Globus pallidus (tissue), 1 donor: ENCODE measurements around the gene SLC24A4.

Experiments
- DNase-seq: peaks from one replicate; pipeline ENCODE4 v3.0.0-alpha.2; 2015; ENCODE audit warnings: low spot score

Gene SLC24A4

GRCh38 chr14:92323011-92323915, at the start of gene SLC24A4:
Gene SLC24A4, plus strand, starts transcription at chr14:92323165. Its CDS starts 666 bp downstream, at chr14:92323831.
- DNase-seq = peak; percentile 16

GRCh38 chr14:92273166-92273565, 49.8 kb upstream of the SLC24A4 start:
- DNase-seq = no peak

- DNase-seq = no peak
These were observed 48.9 kb upstream of the SLC24A4 start for GRCh38 chr14:92274055-92274454.

GRCh38 chr14:92276074-92276473, 46.9 kb upstream of the SLC24A4 start:
- DNase-seq = no peak

GRCh38 chr14:92277031-92277430, 45.9 kb upstream of the SLC24A4 start:
- no peak for DNase-seq

GRCh38 chr14:92280554-92281262, 42.3 kb upstream of the SLC24A4 start:
- DNase-seq = no peak

- DNase-seq = no peak
These were observed 40.3 kb upstream of the SLC24A4 start for GRCh38 chr14:92282669-92283068.

GRCh38 chr14:92285311-92285710, 37.7 kb upstream of the SLC24A4 start:
- DNase-seq = no peak

GRCh38 chr14:92287987-92288386, 35.0 kb upstream of the SLC24A4 start:
- DNase-seq = no peak

- no peak for DNase-seq
These were observed 33.8 kb upstream of the SLC24A4 start for GRCh38 chr14:92288994-92289660.

GRCh38 chr14:92292673-92293072, 30.3 kb upstream of the SLC24A4 start:
- DNase-seq = no peak

- no peak for DNase-seq
These were observed 28.5 kb upstream of the SLC24A4 start for GRCh38 chr14:92294506-92294905.

GRCh38 chr14:92297818-92298595, 25.0 kb upstream of the SLC24A4 start:
- no peak for DNase-seq

GRCh38 chr14:92302481-92302880, 20.5 kb upstream of the SLC24A4 start:
- no peak for DNase-seq

GRCh38 chr14:92308716-92309115, 14.2 kb upstream of the SLC24A4 start:
- no peak for DNase-seq

- DNase-seq = no peak
These were observed 12.9 kb upstream of the SLC24A4 start for GRCh38 chr14:92309968-92310530.

GRCh38 chr14:92310776-92311375, 12.1 kb upstream of the SLC24A4 start:
- DNase-seq = no peak

- DNase-seq = no peak
These were observed 8.8 kb upstream of the SLC24A4 start for GRCh38 chr14:92314182-92314581.

GRCh38 chr14:92315050-92315805, 7.7 kb upstream of the SLC24A4 start:
- DNase-seq = peak; percentile 59

- no peak for DNase-seq
These were observed 6.8 kb upstream of the SLC24A4 start for GRCh38 chr14:92316176-92316575.
